Stomach (tissue), 9 donors: ENCODE data around the gene ILK. TPM values are rescaled to one million over a fixed set of nuclear protein-coding genes. Genes with fewer than 3 reads are reported as not detected.
A peak's percentile ranks its signal among the peaks of the same experiment; 100 is the strongest.

Experiments
- DNase-seq, 2 donors: peaks; one replicate each; pipeline versions ENCODE4 v3.0.0 to v3.0.0-alpha.2; 2013 to 2019
- H3K27ac ChIP-seq, 5 donors: fragments of 200-600 bp in 4 of 5; sonication (generic) in 4 of 5; one replicate each; pipeline ENCODE4 v1.5.1; 2013 to 2019; ENCODE audit warnings: mild to moderate bottlenecking in 1 of 5, moderate library complexity in 1 of 5
- H3K27me3 ChIP-seq, 3 donors: fragments of 200-600 bp; sonication (generic); one replicate each; pipeline ENCODE4 v1.5.1; 2017 to 2019; ENCODE audit warnings: mixed run types in 1 of 3
- H3K36me3 ChIP-seq, 4 donors: fragments of 200-600 bp; sonication (generic); 1 replicate in 3 of 4; 2 replicates in 1 of 4; pipeline ENCODE4 v1.5.1; 2016 to 2019
- H3K4me1 ChIP-seq, 4 donors: fragments of 200-600 bp; sonication (generic); one replicate each; pipeline ENCODE4 v1.5.1; 2016 to 2019
- H3K4me3 ChIP-seq, 4 donors: fragments of 200-600 bp; sonication (generic) in 3 of 4; one replicate each; pipeline ENCODE4 v1.5.1; 2016 to 2019; ENCODE audit warnings: mild to moderate bottlenecking in 1 of 4
- H3K9me3 ChIP-seq, 4 donors: fragments of 200-600 bp; sonication (generic); one replicate each; pipeline ENCODE4 v1.5.1; 2016 to 2019
- EP300 ChIP-seq: sonication (generic); formaldehyde crosslinking; IDR thresholded peaks from one replicate; pipeline ENCODE4 v1.6.1; 2017; ENCODE audit warnings: antibody characterized with exemption
- POLR2A ChIP-seq, 4 donors: fragments of 450-650 bp; IDR thresholded peaks; one replicate each; pipeline ENCODE4 v1.6.1; 2016; ENCODE audit warnings: antibody characterized with exemption in 4 of 4, control low read depth in 2 of 4, mild to moderate bottlenecking in 1 of 4, moderate library complexity in 1 of 4
- POLR2AphosphoS5 ChIP-seq, 3 donors: sonication (generic); formaldehyde crosslinking; IDR thresholded peaks; one replicate each; pipeline ENCODE4 v1.6.1; 2016; ENCODE audit warnings: antibody characterized with exemption in 3 of 3
- WGBS, 5 donors: extraction: QIAGEN DNeasy Blood & Tissue Kit in 3 of 5; methylation state at CpG; one replicate each; pipeline versions ENCODE4 v1.1.5 to v1.1.7; 2013 to 2018; 5-methylcytosine and 5-hydroxymethylcytosine counted together
- intact Hi-C: fragments of 100-400 bp; cut with DNase I; formaldehyde crosslinking; loops from one replicate; pipeline ENCODE4 v1.15.1; 2023; ENCODE audit warnings: low total_unique reads
- polyA plus RNA-seq, 3 donors: library from polyadenylated mRNA; stranded (reverse); fragments of 200-250 nt; gene quantifications; one replicate each; pipeline ENCODE4 v1.2.3, GENCODE V29; 2013
- total RNA-seq, 5 donors: library from RNA; depleted of rRNA; stranded (reverse); fragments of >200 nt; gene quantifications; one replicate each; pipeline versions ENCODE4 v1.1.0 to v1.2.3, GENCODE V29; 2014 to 2016
- TF ChIP-seq, protein P1 (sequence below), 7 experiments: fragments of 450-650 bp in 4 of 7; fragments of 200-600 bp in 3 of 7; sonication (generic) in 3 of 7; IDR thresholded peaks; one replicate each; pipeline ENCODE4 v1.5.1; 2016 to 2019; ENCODE audit warnings: antibody characterized with exemption in 7 of 7, control low read depth in 2 of 7, mild to moderate bottlenecking in 1 of 7
- donor health status: healthy with polysubstance abuse.
- donor health status: Bipolar disorder and iron deficiency.
- donor health status: healthy.

Gene ILK
- total and polyA plus RNA-seq, 8 donors: 60.0 to 308 (median 124) TPM

GRCh38 chr11:6615046-6615445 is 11.5 kb downstream of the ILK start:
- peaks cover 32 to 47% (median 42%) of the 10 kb centered on the region in 4 donors for H3K36me3 ChIP-seq
- no peak for DNase-seq
- intact Hi-C loops: no loop called here
- peak overlapping the region in 2 of 5 donors; percentile 3 to 99 for H3K27ac ChIP-seq
- no peaks in the 10 kb centered on the region for H3K27me3 ChIP-seq
- H3K4me3 ChIP-seq: no peak overlapping the region
- peaks cover 31 to 58% (median 46%) of the 10 kb centered on the region in 4 donors for H3K4me1 ChIP-seq
- WGBS, 5 donors: 95 to 98% (median 96%) methylated on average over 5 of the region's 5 CpGs
- no peaks in the 10 kb centered on the region for H3K9me3 ChIP-seq
- TF ChIP-seq POLR2AphosphoS5 (IDR thresholded peaks at IDR 0.05): no peak
- TF ChIP-seq POLR2A (IDR thresholded peaks at IDR 0.05): no peak
- TF ChIP-seq, protein P1, sequence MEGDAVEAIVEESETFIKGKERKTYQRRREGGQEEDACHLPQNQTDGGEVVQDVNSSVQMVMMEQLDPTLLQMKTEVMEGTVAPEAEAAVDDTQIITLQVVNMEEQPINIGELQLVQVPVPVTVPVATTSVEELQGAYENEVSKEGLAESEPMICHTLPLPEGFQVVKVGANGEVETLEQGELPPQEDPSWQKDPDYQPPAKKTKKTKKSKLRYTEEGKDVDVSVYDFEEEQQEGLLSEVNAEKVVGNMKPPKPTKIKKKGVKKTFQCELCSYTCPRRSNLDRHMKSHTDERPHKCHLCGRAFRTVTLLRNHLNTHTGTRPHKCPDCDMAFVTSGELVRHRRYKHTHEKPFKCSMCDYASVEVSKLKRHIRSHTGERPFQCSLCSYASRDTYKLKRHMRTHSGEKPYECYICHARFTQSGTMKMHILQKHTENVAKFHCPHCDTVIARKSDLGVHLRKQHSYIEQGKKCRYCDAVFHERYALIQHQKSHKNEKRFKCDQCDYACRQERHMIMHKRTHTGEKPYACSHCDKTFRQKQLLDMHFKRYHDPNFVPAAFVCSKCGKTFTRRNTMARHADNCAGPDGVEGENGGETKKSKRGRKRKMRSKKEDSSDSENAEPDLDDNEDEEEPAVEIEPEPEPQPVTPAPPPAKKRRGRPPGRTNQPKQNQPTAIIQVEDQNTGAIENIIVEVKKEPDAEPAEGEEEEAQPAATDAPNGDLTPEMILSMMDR (IDR thresholded peaks at IDR 0.05): no peak
- no peak for TF ChIP-seq EP300

DNA sequence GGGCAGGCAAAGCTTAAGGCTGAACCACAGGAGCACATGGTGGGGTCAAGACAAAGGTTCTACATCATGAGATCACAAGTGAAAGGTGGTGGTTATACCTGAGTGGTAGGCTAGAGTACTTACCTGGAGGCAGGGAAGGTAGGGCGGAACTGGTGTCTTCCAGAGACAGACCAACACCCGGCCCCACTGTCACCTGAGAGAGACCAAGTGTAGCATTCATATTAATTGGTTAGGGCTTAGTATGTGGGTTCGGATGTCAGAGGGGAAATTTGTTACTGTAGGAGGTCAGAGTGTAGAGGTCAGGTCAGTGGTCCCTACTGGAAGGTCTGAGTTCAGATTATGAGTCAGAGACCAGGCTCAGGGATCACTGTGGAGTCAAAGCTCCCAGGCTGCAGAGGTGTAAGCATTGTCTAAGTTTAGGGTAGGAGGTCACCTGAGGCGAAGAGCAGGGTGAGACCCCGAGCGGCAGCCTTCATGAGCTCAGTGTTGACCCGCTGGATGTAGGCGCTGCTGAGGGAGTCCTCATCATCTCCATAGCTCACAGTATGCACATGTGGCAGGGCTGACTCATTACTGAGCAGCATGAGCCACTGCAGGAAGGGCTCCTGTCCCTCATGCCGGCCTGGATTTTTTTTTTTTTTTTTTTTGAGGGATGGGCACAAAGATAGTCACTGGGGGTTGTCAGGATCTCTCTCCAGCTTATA is 12.5 kb downstream of the ILK start:
- Histone ChIP-seq H3K4me1 (peaks cover 24 to 48% (median 36%) of the 10 kb centered on the region in 4 donors), H3K27ac (peak overlapping the region in 2 of 5 donors; percentile 93 to 99), H3K36me3 (peaks cover 23 to 37% (median 32%) of the 10 kb centered on the region in 4 donors), H3K9me3 (no peaks in the 10 kb centered on the region), H3K27me3 (no peaks in the 10 kb centered on the region), H3K4me3 (no peak overlapping the region)
- intact Hi-C loops: no loop called here
- DNase-seq: no peak
- TF ChIP-seq EP300: no peak
- TF ChIP-seq, protein P1 (IDR thresholded peaks at IDR 0.05): no peak
- TF ChIP-seq POLR2A (IDR thresholded peaks at IDR 0.05): no peak
- TF ChIP-seq POLR2AphosphoS5 (IDR thresholded peaks at IDR 0.05): no peak
- WGBS, 5 donors: 91 to 98% (median 95%) methylated on average over 9 of the region's 9 CpGs

- intact Hi-C loops: no loop called here
- Histone ChIP-seq H3K4me1 (peaks cover 21 to 43% (median 31%) of the 10 kb centered on the region in 4 donors), H3K9me3 (no peaks in the 10 kb centered on the region), H3K4me3 (no peak overlapping the region), H3K27me3 (no peaks in the 10 kb centered on the region), H3K36me3 (peaks cover 22 to 35% (median 30%) of the 10 kb centered on the region in 4 donors), H3K27ac (peak overlapping the region in 2 of 5 donors; percentile 93 to 95)
- TF ChIP-seq, protein P1 (IDR thresholded peaks at IDR 0.05): no peak
- TF ChIP-seq POLR2A (IDR thresholded peaks at IDR 0.05): no peak
- no peak for TF ChIP-seq POLR2AphosphoS5 (IDR thresholded peaks at IDR 0.05)
- no peak for TF ChIP-seq EP300
- DNase-seq: no peak
- WGBS, 5 donors: 90 to 96% (median 96%) methylated on average over 5 to 14 of the region's 14 CpGs
Measured at GRCh38 chr11:6616596-6617250, 13.1 kb downstream of the ILK start.

- intact Hi-C loops: no loop called here
- no peak for DNase-seq
- 66 to 94% (median 89%) methylated on average over 4 to 5 of the region's 5 CpGs for WGBS, 5 donors
- peak overlapping the region in 4 of 5 donors; percentile 77 to 95 (median 90) for H3K27ac ChIP-seq
- peaks cover 22 to 35% (median 30%) of the 10 kb centered on the region in 4 donors for H3K36me3 ChIP-seq
- H3K27me3 ChIP-seq: no peaks in the 10 kb centered on the region
- TF ChIP-seq POLR2A (IDR thresholded peaks at IDR 0.05) (no peak), EP300 (no peak), POLR2AphosphoS5 (IDR thresholded peaks at IDR 0.05) (no peak)
- TF ChIP-seq, protein P1 (IDR thresholded peaks at IDR 0.05): no peak
- peak overlapping the region in 2 of 4 donors; percentile 72 to 83 for H3K4me3 ChIP-seq
- H3K9me3 ChIP-seq: no peaks in the 10 kb centered on the region
- peaks cover 21 to 43% (median 31%) of the 10 kb centered on the region in 4 donors for H3K4me1 ChIP-seq
Measured at GRCh38 chr11:6617315-6617781, 13.8 kb downstream of the ILK start.
